ENCODE results near the gene LSAMP.
"Not testable (repeated sequence)": the region's sequence is repeated elsewhere in the genome, so short reads cannot be mapped to it uniquely, and the experiment has no call there.

LSAMP gene

GRCh38 chr3:116230431-116231020 is 214.8 kb downstream of the LSAMP start:
- WGBS (ENCODE audit: extremely low coverage, insufficient coverage, low lambda C conversion rate), result no CpG with 5 or more reads among the region's 5 CpGs
- Histone ChIP-seq H2BK15ac (replicated peaks; ENCODE audit: low read depth) (no peak overlapping the region), H3K79me2 (ENCODE audit: control insufficient read depth, insufficient read depth, low read length) (no peaks in the 10 kb centered on the region)

DNA sequence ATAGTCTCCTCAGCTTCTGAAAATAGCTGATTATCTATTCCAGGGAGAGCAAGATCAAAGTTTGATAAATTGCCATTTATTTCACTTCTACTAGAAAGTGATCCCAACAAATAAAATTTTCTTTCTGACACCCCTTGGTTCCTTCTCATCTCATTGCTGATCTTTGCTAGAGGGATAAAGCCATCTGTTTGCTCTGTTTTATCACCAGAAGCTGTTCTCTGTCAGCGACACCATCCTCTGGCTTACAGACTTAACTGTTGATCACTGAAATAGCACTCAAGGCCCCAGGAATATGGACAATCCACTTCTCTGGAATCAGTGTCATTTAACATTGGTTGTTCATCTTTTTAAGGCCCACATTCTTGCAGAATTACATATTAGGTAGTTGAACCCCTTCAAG is 219.0 kb downstream of the LSAMP start:
- Histone ChIP-seq H2BK5ac (ENCODE audit: low read length) (no peak overlapping the region), H3K27me3 (ENCODE audit: insufficient read depth, low read length, poor library complexity) (no peaks in the 10 kb centered on the region), H3K56ac (ENCODE audit: low read length) (no peak overlapping the region), H2BK120ac (ENCODE audit: low read depth, low read length) (no peak overlapping the region), H3K18ac (ENCODE audit: low read length) (no peak overlapping the region), H3K4me2 (ENCODE audit: low read length) (no peak overlapping the region), H3K23ac (ENCODE audit: low read length) (no peak overlapping the region), H3K27ac (ENCODE audit: low read depth, low read length) (no peak overlapping the region), H3K4me1 (ENCODE audit: control insufficient read depth, low read depth, low read length) (no peaks in the 10 kb centered on the region), H2AK5ac (ENCODE audit: low read length) (no peak overlapping the region), H3K79me1 (ENCODE audit: low read length) (no peaks in the 10 kb centered on the region), H3K79me2 (ENCODE audit: control insufficient read depth, insufficient read depth, low read length) (no peaks in the 10 kb centered on the region), H4K8ac (ENCODE audit: low read depth, low read length) (no peak overlapping the region), H3K4me3 (ENCODE audit: low read length) (no peak overlapping the region), H3K36me3 (ENCODE audit: control insufficient read depth, insufficient read depth, low read length) (no peaks in the 10 kb centered on the region), H2BK15ac (replicated peaks; ENCODE audit: low read depth) (no peak overlapping the region), H4K5ac (ENCODE audit: low read length) (no peak overlapping the region), H3K4ac (ENCODE audit: low read depth, low read length) (no peak overlapping the region), H3K9ac (ENCODE audit: low read length) (no peak overlapping the region)
- no CpG with 5 or more reads among the region's 1 CpG for WGBS (ENCODE audit: extremely low coverage, insufficient coverage, low lambda C conversion rate)
- no peak for DNase-seq

More at GRCh38 chr3:116230431-116231020, 214.8 kb downstream of the LSAMP start:
- H3K79me1 ChIP-seq (ENCODE audit: low read length), result no peaks in the 10 kb centered on the region
- H3K18ac ChIP-seq (ENCODE audit: low read length), result no peak overlapping the region
- H3K36me3 ChIP-seq (ENCODE audit: control insufficient read depth, insufficient read depth, low read length), result no peaks in the 10 kb centered on the region
- no peaks in the 10 kb centered on the region for H3K27me3 ChIP-seq (ENCODE audit: insufficient read depth, low read length, poor library complexity)
- H2BK5ac ChIP-seq (ENCODE audit: low read length), result no peak overlapping the region
- H2BK120ac ChIP-seq (ENCODE audit: low read depth, low read length), result no peak overlapping the region
- H3K4me1 ChIP-seq (ENCODE audit: control insufficient read depth, low read depth, low read length), result no peaks in the 10 kb centered on the region
- H3K4ac ChIP-seq (ENCODE audit: low read depth, low read length), result no peak overlapping the region
- no peak overlapping the region for H3K23ac ChIP-seq (ENCODE audit: low read length)
- no peak overlapping the region for H3K56ac ChIP-seq (ENCODE audit: low read length)
- H3K4me3 ChIP-seq (ENCODE audit: low read length), result no peak overlapping the region
- H3K4me2 ChIP-seq (ENCODE audit: low read length), result no peak overlapping the region
- H4K5ac ChIP-seq (ENCODE audit: low read length), result no peak overlapping the region
- no peak overlapping the region for H4K8ac ChIP-seq (ENCODE audit: low read depth, low read length)
- no peak overlapping the region for H3K27ac ChIP-seq (ENCODE audit: low read depth, low read length)
- H3K9ac ChIP-seq (ENCODE audit: low read length), result no peak overlapping the region
- no peak for DNase-seq
- H2AK5ac ChIP-seq (ENCODE audit: low read length), result no peak overlapping the region

DNA sequence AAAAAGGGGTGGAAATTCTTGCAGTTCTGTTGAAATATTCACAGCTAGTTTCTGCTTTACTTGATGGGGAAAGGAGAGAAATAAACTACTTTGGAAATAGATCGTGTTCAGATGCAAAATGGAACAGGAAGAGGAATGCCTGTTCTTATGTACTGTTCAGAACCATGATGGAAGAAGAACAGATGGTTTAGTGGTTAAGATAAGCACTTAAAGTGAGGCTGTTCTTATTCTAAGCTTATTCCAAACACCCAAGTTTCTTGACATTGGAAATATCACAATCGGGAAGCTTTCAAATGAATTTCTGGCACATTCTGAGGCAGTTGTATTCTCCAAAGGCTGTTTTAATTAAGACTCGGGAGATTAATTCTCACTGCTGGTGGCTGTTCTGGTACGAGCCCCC is 228.5 kb downstream of the LSAMP start:
- no peak for DNase-seq
- Histone ChIP-seq H2BK5ac (ENCODE audit: low read length) (no peak overlapping the region), H3K4ac (ENCODE audit: low read depth, low read length) (no peak overlapping the region), H4K5ac (ENCODE audit: low read length) (no peak overlapping the region), H2BK120ac (ENCODE audit: low read depth, low read length) (no peak overlapping the region), H3K18ac (ENCODE audit: low read length) (no peak overlapping the region), H3K4me3 (ENCODE audit: low read length) (no peak overlapping the region), H3K79me1 (ENCODE audit: low read length) (no peaks in the 10 kb centered on the region), H3K79me2 (ENCODE audit: control insufficient read depth, insufficient read depth, low read length) (no peaks in the 10 kb centered on the region), H3K56ac (ENCODE audit: low read length) (no peak overlapping the region), H3K36me3 (ENCODE audit: control insufficient read depth, insufficient read depth, low read length) (no peaks in the 10 kb centered on the region), H4K8ac (ENCODE audit: low read depth, low read length) (no peak overlapping the region), H2BK15ac (replicated peaks; ENCODE audit: low read depth) (no peak overlapping the region), H3K27me3 (ENCODE audit: insufficient read depth, low read length, poor library complexity) (no peaks in the 10 kb centered on the region), H3K23ac (ENCODE audit: low read length) (no peak overlapping the region), H3K4me1 (ENCODE audit: control insufficient read depth, low read depth, low read length) (no peaks in the 10 kb centered on the region), H3K9ac (ENCODE audit: low read length) (no peak overlapping the region), H3K4me2 (ENCODE audit: low read length) (no peak overlapping the region), H2AK5ac (ENCODE audit: low read length) (no peak overlapping the region), H3K27ac (ENCODE audit: low read depth, low read length) (no peak overlapping the region)
- WGBS (ENCODE audit: extremely low coverage, insufficient coverage, low lambda C conversion rate), result no CpG with 5 or more reads among the region's 4 CpGs

GRCh38 chr3:116211901-116212300 is 233.4 kb downstream of the LSAMP start:
- Histone ChIP-seq H2BK5ac (ENCODE audit: low read length) (no peak overlapping the region), H3K27ac (ENCODE audit: low read depth, low read length) (no peak overlapping the region), H3K23ac (ENCODE audit: low read length) (no peak overlapping the region), H2AK5ac (ENCODE audit: low read length) (no peak overlapping the region), H2BK15ac (replicated peaks; ENCODE audit: low read depth) (no peak overlapping the region), H2BK120ac (ENCODE audit: low read depth, low read length) (no peak overlapping the region), H3K56ac (ENCODE audit: low read length) (no peak overlapping the region), H4K5ac (ENCODE audit: low read length) (no peak overlapping the region), H3K4me3 (ENCODE audit: low read length) (no peak overlapping the region), H3K9ac (ENCODE audit: low read length) (no peak overlapping the region), H3K79me2 (ENCODE audit: control insufficient read depth, insufficient read depth, low read length) (no peaks in the 10 kb centered on the region), H3K4me2 (ENCODE audit: low read length) (no peak overlapping the region), H4K8ac (ENCODE audit: low read depth, low read length) (no peak overlapping the region), H3K18ac (ENCODE audit: low read length) (no peak overlapping the region), H3K27me3 (ENCODE audit: insufficient read depth, low read length, poor library complexity) (no peaks in the 10 kb centered on the region), H3K4me1 (ENCODE audit: control insufficient read depth, low read depth, low read length) (no peaks in the 10 kb centered on the region), H3K36me3 (ENCODE audit: control insufficient read depth, insufficient read depth, low read length) (no peaks in the 10 kb centered on the region), H3K4ac (ENCODE audit: low read depth, low read length) (no peak overlapping the region), H3K79me1 (ENCODE audit: low read length) (no peaks in the 10 kb centered on the region)
- DNase-seq, result no peak
- WGBS (ENCODE audit: extremely low coverage, insufficient coverage, low lambda C conversion rate), result no CpG with 5 or more reads among the region's 2 CpGs

DNA sequence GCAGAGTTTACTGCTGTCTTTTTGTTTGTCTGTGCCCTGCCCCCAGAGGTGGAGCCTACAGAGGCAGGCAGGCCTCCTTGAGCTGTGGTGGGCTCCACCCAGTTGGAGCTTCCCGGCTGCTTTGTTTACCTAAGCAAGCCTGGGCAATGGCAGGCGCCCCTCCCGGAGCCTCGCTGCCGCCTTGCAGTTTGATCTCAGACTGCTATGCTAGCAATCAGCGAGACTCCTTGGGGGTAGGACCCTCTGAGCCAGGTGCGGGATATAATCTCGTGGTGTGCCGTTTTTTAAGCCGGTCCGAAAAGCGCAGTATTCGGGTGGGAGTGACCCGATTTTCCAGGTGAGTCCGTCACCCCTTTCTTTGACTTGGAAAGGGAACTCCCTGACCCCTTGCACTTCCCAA is 236.5 kb downstream of the LSAMP start:
- H3K18ac ChIP-seq (ENCODE audit: low read length); H3K4me1 ChIP-seq (ENCODE audit: control insufficient read depth, low read depth, low read length); H3K4me2 ChIP-seq (ENCODE audit: low read length); H3K23ac ChIP-seq (ENCODE audit: low read length); H3K27me3 ChIP-seq (ENCODE audit: insufficient read depth, low read length, poor library complexity); H3K79me2 ChIP-seq (ENCODE audit: control insufficient read depth, insufficient read depth, low read length); H3K79me1 ChIP-seq (ENCODE audit: low read length); H4K8ac ChIP-seq (ENCODE audit: low read depth, low read length); H3K4ac ChIP-seq (ENCODE audit: low read depth, low read length); H2BK5ac ChIP-seq (ENCODE audit: low read length); H3K9ac ChIP-seq (ENCODE audit: low read length); H3K27ac ChIP-seq (ENCODE audit: low read depth, low read length); H3K4me3 ChIP-seq (ENCODE audit: low read length); H3K36me3 ChIP-seq (ENCODE audit: control insufficient read depth, insufficient read depth, low read length); H2BK15ac ChIP-seq (replicated peaks; ENCODE audit: low read depth); H4K5ac ChIP-seq (ENCODE audit: low read length); H2BK120ac ChIP-seq (ENCODE audit: low read depth, low read length); H2AK5ac ChIP-seq (ENCODE audit: low read length); DNase-seq; H3K56ac ChIP-seq (ENCODE audit: low read length): not testable (repeated sequence)
- WGBS (ENCODE audit: extremely low coverage, insufficient coverage, low lambda C conversion rate), result no CpG with 5 or more reads among the region's 15 CpGs

Measured in mesendoderm (in vitro differentiated cells).